Upper lobe of left lung (tissue), 6 donors: ENCODE measurements around the gene SDCBP2. TPM values are rescaled to one million over a fixed set of nuclear protein-coding genes. Genes with fewer than 3 reads are reported as not detected.

Source experiments
- ATAC-seq, 2 donors: fragments of 200-7000 bp; cut with Tn5 transposase; one replicate each; pipeline ENCODE4 v1.9.1; 2022; ENCODE audit warnings: mild to moderate bottlenecking in 2 of 2, moderate library complexity in 2 of 2; ENCODE audit not compliant: low FRiP score in 2 of 2
- DNase-seq, 2 donors: peaks; one replicate each; pipeline ENCODE4 v3.0.0-alpha.2; 2019 to 2020
- H3K27ac ChIP-seq, 4 donors: fragments of 200-600 bp; sonication (generic); one replicate each; pipeline ENCODE4 v1.5.1; 2016 to 2019
- H3K27me3 ChIP-seq, 4 donors: fragments of 200-600 bp; sonication (generic); one replicate each; pipeline ENCODE4 v1.5.1; 2017 to 2019
- H3K36me3 ChIP-seq, 4 donors: fragments of 200-600 bp; sonication (generic); one replicate each; pipeline ENCODE4 v1.5.1; 2016 to 2019
- H3K4me1 ChIP-seq, 4 donors: fragments of 200-600 bp; sonication (generic); one replicate each; pipeline ENCODE4 v1.5.1; 2018 to 2019
- H3K4me3 ChIP-seq, 4 donors: fragments of 200-600 bp; sonication (generic); one replicate each; pipeline ENCODE4 v1.5.1; 2017 to 2019; ENCODE audit warnings: mild to moderate bottlenecking in 2 of 4, moderate library complexity in 1 of 4
- H3K9me3 ChIP-seq, 4 donors: fragments of 200-600 bp; sonication (generic); one replicate each; pipeline ENCODE4 v1.5.1; 2018 to 2019
- EP300 ChIP-seq, 4 donors: sonication (generic); formaldehyde crosslinking; IDR thresholded peaks; one replicate each; pipeline ENCODE4 v1.5.1; 2017; ENCODE audit warnings: antibody characterized with exemption in 4 of 4, control low read depth in 2 of 4
- POLR2A ChIP-seq, 4 donors: fragments of 450-650 bp; IDR thresholded peaks; one replicate each; pipeline ENCODE4 v1.5.1; 2016 to 2017; ENCODE audit warnings: antibody characterized with exemption in 4 of 4, mild to moderate bottlenecking in 2 of 4
- POLR2AphosphoS5 ChIP-seq, 2 donors: sonication (generic); formaldehyde crosslinking; IDR thresholded peaks; one replicate each; pipeline ENCODE4 v1.5.1; 2017; ENCODE audit warnings: antibody characterized with exemption in 2 of 2
- WGBS, 2 donors: methylation state at CpG; one replicate each; pipeline ENCODE4 v1.1.5; 2017 to 2018; 5-methylcytosine and 5-hydroxymethylcytosine counted together
- total RNA-seq, 6 donors: library from RNA; depleted of rRNA in 4 of 6; stranded (reverse); fragments of >200 nt in 4 of 6; gene quantifications; one replicate each; pipeline versions ENCODE4 v1.1.0 to v1.2.1, GENCODE V29; 2016 to 2021
- TF ChIP-seq, protein P1 (sequence below), 6 experiments: fragments of 450-650 bp in 4 of 6; fragments of 200-600 bp in 2 of 6; sonication (generic) in 2 of 6; IDR thresholded peaks; one replicate each; pipeline ENCODE4 v1.5.1; 2016 to 2019; ENCODE audit warnings: antibody characterized with exemption in 6 of 6
- donor health status: DM: no; HTN: no; CAD: no; lungs with moderate emphysema.
- donor health status: DM: no; HTN: yes; CAD: no; lungs with severe emphysema.

The SDCBP2 gene
- total RNA-seq, 6 donors from 2014 or later, result 6.3 to 34.0 (median 15.9) TPM

DNA sequence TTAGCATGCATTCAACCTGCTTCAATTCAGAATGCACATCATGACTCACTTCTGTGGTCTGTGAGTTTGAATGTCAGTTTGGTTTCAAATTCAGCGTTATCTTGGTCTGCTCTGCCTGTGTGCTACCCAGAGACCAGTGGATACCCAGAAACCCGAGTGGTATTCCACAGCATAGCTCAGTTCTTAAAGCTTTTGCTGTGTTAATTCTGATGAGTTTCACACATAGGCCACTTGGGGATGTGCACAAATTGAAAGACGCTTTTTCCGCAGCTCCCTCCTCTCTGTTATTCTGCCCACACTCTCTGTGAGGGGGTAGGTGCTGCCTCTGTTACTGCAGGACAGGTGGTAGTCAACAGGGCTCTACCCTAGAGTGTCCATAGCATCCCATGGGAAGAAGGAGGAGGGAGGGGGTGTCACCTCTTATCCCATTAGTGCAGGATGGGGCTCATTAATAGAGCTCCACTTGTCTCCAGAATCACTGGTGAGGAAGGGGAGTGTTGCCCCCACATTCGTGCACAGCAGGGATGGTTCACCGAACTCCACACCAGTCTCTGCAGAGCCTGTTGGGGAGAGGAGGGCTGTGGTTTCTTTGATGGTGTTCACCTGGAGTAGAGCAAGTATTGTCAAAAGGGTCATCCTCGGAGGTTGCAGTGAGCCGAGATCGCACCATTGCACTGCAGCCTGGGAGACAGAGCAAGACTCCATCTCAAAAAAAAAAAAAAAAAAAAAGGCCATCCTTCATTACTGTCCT lies 29.2 kb upstream of the SDCBP2 start:
- WGBS, 2 donors, result 92 to 93% methylated on average over 9 of the region's 9 CpGs
- no peaks in the 10 kb centered on the region for H3K4me1 ChIP-seq

DNA sequence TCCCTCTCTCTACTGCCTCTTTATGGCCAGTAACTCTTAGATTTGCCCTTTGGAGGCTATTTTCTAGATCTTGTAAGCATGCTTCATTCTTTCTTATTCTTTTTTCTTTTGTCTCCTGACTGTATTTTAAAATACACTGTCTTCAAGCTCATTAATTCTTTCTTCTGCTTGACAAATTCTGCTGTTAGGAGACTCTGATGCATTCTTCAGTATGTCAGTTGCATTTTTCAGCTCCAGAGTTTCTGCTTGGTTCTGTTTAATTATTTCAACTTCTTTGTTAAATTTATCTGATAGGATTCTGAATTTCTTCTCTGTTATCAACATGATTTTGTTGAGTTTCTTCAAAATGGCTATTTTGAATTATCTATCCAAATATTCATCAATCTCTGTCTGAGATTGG lies 25.0 kb upstream of the SDCBP2 start:
- H3K4me1 ChIP-seq, result no peaks in the 10 kb centered on the region
- DNase-seq (no peak), ATAC-seq (no peak)
- H3K36me3 ChIP-seq, result peaks cover 0 to 38% (median 8%) of the 10 kb centered on the region in 4 donors
- no peaks in the 10 kb centered on the region for H3K9me3 ChIP-seq
- no peak overlapping the region for H3K4me3 ChIP-seq
- no peak overlapping the region for H3K27ac ChIP-seq
- TF ChIP-seq, protein P1, sequence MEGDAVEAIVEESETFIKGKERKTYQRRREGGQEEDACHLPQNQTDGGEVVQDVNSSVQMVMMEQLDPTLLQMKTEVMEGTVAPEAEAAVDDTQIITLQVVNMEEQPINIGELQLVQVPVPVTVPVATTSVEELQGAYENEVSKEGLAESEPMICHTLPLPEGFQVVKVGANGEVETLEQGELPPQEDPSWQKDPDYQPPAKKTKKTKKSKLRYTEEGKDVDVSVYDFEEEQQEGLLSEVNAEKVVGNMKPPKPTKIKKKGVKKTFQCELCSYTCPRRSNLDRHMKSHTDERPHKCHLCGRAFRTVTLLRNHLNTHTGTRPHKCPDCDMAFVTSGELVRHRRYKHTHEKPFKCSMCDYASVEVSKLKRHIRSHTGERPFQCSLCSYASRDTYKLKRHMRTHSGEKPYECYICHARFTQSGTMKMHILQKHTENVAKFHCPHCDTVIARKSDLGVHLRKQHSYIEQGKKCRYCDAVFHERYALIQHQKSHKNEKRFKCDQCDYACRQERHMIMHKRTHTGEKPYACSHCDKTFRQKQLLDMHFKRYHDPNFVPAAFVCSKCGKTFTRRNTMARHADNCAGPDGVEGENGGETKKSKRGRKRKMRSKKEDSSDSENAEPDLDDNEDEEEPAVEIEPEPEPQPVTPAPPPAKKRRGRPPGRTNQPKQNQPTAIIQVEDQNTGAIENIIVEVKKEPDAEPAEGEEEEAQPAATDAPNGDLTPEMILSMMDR (IDR thresholded peaks at IDR 0.05), result no peak
- TF ChIP-seq POLR2A (IDR thresholded peaks at IDR 0.05) (no peak), POLR2AphosphoS5 (IDR thresholded peaks at IDR 0.05) (no peak), EP300 (IDR thresholded peaks at IDR 0.05) (no peak)
- peaks cover 0 to 2% (median 0%) of the 10 kb centered on the region in 4 donors for H3K27me3 ChIP-seq

More for the DNA sequence above, 29.2 kb upstream of the SDCBP2 start:
- H3K4me3 ChIP-seq, result no peak overlapping the region
- no peaks in the 10 kb centered on the region for H3K9me3 ChIP-seq
- no peak overlapping the region for H3K27ac ChIP-seq
- peaks cover 0 to 68% (median 12%) of the 10 kb centered on the region in 4 donors for H3K36me3 ChIP-seq
- DNase-seq, result no peak
- peak in 1 of 2 donors; percentile 43 for ATAC-seq
- no peaks in the 10 kb centered on the region for H3K27me3 ChIP-seq
- TF ChIP-seq POLR2AphosphoS5 (IDR thresholded peaks at IDR 0.05) (no peak), EP300 (IDR thresholded peaks at IDR 0.05) (no peak), POLR2A (IDR thresholded peaks at IDR 0.05) (no peak)
- TF ChIP-seq, protein P1 (IDR thresholded peaks at IDR 0.05), result no peak

DNA sequence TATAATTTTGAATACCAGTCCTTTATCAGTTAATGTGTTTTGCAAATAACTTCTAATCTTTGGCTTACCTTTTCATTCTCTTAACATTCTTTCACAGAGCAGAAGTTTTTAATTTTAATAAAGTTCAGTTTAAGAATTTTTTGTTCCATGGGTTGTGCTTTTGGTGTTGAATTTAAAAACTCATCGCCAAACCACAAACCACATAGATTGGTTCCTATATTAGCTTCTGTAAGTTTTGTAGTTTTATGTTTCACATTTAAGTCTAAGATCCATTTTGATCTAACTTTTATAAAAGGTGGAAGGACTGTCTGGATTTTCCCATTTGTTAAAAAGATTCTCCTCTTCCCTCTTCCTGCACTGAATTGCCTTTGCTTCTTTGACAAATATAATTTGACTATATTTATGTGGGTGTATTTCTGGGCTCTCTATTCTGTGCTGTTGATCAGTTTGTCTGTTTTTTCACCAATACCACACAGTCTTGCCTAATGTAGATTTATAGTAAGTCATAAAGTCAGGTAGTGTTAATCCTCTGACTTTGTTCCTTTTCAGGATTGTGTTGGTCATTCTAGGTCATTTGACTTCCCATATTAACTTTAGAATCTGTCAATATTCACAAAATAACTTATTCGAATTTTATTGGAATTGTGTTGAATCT lies 17.5 kb upstream of the SDCBP2 start:
- no peak for ATAC-seq
- TF ChIP-seq, protein P1 (IDR thresholded peaks at IDR 0.05), result no peak
- no peak for TF ChIP-seq POLR2AphosphoS5 (IDR thresholded peaks at IDR 0.05)
- TF ChIP-seq EP300 (IDR thresholded peaks at IDR 0.05), result no peak
- TF ChIP-seq POLR2A (IDR thresholded peaks at IDR 0.05), result no peak
- peaks cover 0 to 2% (median 0%) of the 10 kb centered on the region in 4 donors for H3K27me3 ChIP-seq
- H3K36me3 ChIP-seq, result no peaks in the 10 kb centered on the region
- H3K4me3 ChIP-seq, result no peak overlapping the region
- no peak for DNase-seq
- WGBS, 2 donors, result 81 to 88% methylated on average over 2 of the region's 2 CpGs
- H3K9me3 ChIP-seq, result no peaks in the 10 kb centered on the region
- H3K4me1 ChIP-seq, result peaks cover 0 to 8% (median 4%) of the 10 kb centered on the region in 4 donors
- H3K27ac ChIP-seq, result no peak overlapping the region

DNA sequence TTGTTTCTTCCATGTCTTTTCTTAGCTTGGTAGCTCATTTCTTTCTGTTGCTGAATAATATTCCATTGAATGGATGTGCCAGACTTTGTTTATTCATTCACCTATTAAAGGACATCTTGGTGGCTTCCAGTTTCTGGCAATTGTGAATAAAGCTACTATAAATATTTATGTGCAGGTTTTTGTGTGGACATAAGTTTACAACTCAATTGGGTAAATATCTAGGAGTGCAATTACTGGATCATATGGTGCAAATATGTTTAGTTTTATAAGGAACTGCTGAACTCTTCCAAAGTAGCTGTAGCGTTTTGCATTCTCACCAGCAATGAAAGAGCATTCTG lies 16.8 kb upstream of the SDCBP2 start:
- Histone ChIP-seq H3K27ac (no peak overlapping the region), H3K9me3 (no peaks in the 10 kb centered on the region), H3K36me3 (no peaks in the 10 kb centered on the region), H3K4me3 (no peak overlapping the region), H3K4me1 (peaks cover 0 to 8% (median 4%) of the 10 kb centered on the region in 4 donors), H3K27me3 (peaks cover 0 to 2% (median 0%) of the 10 kb centered on the region in 4 donors)
- WGBS, 2 donors, result 89 to 93% methylated on average over 1 of the region's 1 CpG
- DNase-seq, result no peak
- TF ChIP-seq EP300 (IDR thresholded peaks at IDR 0.05) (no peak), POLR2AphosphoS5 (IDR thresholded peaks at IDR 0.05) (no peak), POLR2A (IDR thresholded peaks at IDR 0.05) (no peak)
- TF ChIP-seq, protein P1 (IDR thresholded peaks at IDR 0.05), result no peak
- no peak for ATAC-seq
